Astrocyte of the cerebellum (primary cell): ENCODE results near the gene MYCBPAP.

Source experiments
- DNase-seq: peaks from one replicate; pipeline ENCODE4 v3.0.0-alpha.2; 2011; ENCODE audit warnings: low read depth
- H3K4me3 ChIP-seq: 2 replicates; pipeline ENCODE4 v1.5.1; 2011; ENCODE audit warnings: mild to moderate bottlenecking, low read depth, low read length, moderate library complexity
- in situ Hi-C: cut with HindIII; loops from 2 replicates; pipeline ENCODE4 v1.10.0; 2017; ENCODE audit warnings: low sequenced_read_pairs
- TF ChIP-seq, protein P1 (sequence below): IDR thresholded peaks from 2 replicates; pipeline ENCODE4 v1.5.1; 2012; ENCODE audit warnings: low read length, low read depth, moderate library complexity, mild to moderate bottlenecking; ENCODE audit errors: missing control alignments

Gene MYCBPAP

DNA sequence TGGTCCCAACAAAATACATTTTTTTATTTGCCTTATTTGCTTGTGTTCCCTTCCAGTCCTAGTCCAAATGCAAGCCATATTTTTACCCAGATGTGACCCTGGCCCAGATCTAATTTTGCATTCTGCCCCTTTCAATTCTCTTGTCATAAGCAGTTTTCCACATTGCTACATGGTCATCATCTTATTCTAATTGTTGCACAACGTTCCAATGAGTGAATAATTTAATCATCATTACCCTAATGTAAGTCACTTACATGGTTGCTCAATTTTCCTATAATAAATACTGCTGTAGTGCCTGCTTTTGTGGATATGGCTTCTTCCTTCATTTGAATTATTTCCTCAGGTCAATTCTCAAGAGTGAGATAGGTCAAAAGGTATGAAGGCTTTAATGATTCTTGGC is 16.7 kb upstream of the MYCBPAP start:
- in situ Hi-C loops = no loop called here
- H3K4me3 ChIP-seq = no peak overlapping the region
- TF ChIP-seq, protein P1, sequence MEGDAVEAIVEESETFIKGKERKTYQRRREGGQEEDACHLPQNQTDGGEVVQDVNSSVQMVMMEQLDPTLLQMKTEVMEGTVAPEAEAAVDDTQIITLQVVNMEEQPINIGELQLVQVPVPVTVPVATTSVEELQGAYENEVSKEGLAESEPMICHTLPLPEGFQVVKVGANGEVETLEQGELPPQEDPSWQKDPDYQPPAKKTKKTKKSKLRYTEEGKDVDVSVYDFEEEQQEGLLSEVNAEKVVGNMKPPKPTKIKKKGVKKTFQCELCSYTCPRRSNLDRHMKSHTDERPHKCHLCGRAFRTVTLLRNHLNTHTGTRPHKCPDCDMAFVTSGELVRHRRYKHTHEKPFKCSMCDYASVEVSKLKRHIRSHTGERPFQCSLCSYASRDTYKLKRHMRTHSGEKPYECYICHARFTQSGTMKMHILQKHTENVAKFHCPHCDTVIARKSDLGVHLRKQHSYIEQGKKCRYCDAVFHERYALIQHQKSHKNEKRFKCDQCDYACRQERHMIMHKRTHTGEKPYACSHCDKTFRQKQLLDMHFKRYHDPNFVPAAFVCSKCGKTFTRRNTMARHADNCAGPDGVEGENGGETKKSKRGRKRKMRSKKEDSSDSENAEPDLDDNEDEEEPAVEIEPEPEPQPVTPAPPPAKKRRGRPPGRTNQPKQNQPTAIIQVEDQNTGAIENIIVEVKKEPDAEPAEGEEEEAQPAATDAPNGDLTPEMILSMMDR = no peak
- no peak for DNase-seq

DNA sequence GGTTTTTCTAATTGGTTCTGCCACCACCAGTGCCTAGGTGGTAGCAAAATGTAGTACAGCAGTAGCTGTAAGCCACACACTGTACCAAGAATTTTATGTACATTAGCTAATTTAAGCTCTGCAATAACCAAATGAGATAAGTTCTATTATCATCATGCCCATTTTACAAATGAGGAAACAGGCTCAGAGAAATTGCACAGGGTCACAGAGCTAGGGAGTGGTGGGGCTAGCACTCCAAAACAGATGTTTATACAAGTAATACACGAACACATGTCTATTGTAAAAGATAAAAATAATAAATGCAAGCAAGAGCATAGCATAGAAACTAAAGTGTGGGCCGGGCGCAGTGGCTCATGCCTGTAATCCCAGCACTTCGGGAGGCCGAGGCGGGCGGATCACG is 16.0 kb upstream of the MYCBPAP start:
- no peak for DNase-seq
- TF ChIP-seq, protein P1 = no peak
- no peak overlapping the region for H3K4me3 ChIP-seq
- in situ Hi-C loops = no loop called here

DNA sequence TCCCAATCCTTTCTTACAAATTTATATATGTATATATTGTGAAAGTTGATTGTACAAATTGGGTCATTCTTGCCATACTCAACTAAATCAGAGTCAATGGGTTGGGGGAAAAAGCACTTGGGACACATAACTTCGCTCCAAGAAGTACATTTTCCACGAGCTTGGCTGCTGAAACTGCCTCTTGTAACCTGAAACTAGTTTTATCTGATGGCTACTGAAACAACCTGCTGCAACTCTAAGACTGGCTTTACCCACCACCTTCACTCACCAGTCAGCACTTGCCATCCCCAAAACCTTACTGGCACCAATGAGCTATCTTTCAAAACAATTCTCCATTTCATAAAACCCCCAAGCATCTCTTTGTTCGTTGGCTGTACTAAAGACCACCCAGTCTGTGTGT is 14.5 kb upstream of the MYCBPAP start:
- in situ Hi-C loops = no loop called here
- DNase-seq = no peak
- TF ChIP-seq, protein P1 = no peak
- H3K4me3 ChIP-seq = no peak overlapping the region

DNA sequence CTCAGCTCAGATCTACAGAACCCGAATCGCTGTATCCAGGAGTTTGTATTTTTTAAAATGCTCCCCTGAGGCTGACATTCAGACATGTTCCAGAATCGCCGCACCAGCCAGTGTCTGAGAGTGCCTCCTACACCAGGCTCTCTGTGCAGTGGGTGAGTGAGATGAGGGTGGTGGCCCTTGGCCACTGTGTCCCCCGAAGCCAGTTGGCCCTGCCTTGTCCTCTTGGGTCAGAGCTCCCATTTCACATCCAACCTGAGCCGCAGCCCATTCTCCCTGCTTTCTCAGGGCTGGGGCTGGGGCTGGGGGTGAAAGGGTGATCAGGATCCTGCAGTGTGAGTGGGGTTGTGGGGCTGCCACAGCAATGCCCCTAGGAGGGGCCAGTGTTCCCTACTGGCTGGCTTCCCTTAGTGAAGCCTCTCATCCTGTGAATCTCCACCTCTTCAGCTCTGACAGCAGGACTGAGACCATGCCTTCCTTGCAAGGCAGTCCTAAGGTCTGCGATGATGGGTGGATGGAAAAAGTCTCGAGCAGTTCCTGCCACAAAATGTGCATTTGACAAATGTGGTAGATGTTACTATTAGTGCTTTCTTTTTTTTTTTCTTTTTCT is 12.9 kb upstream of the MYCBPAP start:
- TF ChIP-seq, protein P1 = no peak
- no peak for DNase-seq
- H3K4me3 ChIP-seq = no peak overlapping the region
- in situ Hi-C loops = no loop called here

DNA sequence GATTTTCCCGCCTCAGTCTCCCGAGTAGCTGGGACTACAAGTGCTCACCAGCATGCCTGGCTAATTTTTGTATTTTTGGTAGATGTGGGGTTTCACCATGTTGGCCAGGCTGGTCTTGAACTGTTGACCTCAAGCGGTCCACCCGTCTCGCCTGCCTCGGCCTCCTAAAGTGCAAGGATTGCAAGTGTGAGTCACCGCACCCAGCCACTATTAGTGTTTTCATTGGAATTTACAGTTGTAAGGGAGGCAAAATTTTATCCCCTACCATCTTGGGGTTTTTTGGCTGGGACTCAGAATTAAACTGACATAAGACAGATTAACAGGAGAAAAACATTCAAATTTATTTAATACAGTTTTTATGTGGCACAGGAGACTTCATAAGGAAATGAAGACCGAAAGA is 12.3 kb upstream of the MYCBPAP start:
- in situ Hi-C loops = no loop called here
- no peak for DNase-seq
- TF ChIP-seq, protein P1 = no peak
- H3K4me3 ChIP-seq = no peak overlapping the region

DNA sequence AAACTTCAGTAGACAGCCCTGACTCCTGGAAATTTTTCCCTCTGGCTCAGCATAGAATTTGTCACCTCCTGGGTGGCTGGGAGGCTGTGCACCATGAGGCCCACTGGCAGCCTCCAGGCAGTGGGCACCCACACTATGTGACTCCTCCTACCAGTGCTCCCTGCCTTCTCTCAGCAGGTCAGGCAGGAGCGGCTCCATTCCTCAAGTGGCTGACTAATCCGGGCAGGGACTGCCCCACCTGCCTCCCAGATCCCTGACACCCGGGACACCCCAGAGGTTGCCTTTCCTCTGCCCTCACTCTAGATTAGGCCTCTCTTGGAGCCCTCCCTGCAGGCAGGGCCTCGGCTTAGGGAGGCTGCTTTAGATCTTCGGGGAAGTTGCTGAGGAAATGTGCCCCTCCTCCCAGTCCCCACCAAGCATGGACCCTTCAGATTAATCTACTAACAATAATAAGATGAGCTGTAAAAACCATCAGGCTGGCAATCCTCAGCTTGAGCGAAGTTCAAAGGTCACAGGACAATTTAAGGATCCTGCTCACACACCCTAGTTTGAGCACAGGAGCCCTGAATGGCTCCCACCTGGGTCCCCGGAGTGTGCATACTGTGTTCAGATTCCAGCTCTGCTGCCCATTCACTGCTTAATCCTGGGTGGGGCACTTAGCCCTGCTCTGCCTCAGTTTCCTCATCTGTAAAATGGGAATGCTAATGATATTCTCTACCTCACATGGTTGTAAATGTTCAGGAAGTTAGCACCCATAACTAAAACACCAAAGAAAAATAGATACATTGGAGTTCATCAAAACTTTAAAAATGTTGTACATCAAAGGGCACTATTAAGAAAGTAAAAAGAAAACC is 10.0 kb upstream of the MYCBPAP start:
- DNase-seq = no peak
- no peak overlapping the region for H3K4me3 ChIP-seq
- TF ChIP-seq, protein P1 = no peak
- in situ Hi-C loops = no loop called here
